Right cardiac atrium (tissue), 5 donors: ENCODE measurements around the gene WRNIP1. TPM values are rescaled to one million over a fixed set of nuclear protein-coding genes. Genes with fewer than 3 reads are reported as not detected.
"Not testable (repeated sequence)": the region's sequence is repeated elsewhere in the genome, so short reads cannot be mapped to it uniquely, and the experiment has no call there.

Experiments used
- ATAC-seq, 2 donors: fragments of 200-7000 bp; cut with Tn5 transposase; one replicate each; pipeline versions ENCODE4 v1.8.0 to v1.9.1; 2020; ENCODE audit warnings: moderate library complexity in 2 of 2, mild to moderate bottlenecking in 1 of 2
- DNase-seq, 3 donors: peaks; one replicate each; pipeline ENCODE4 v3.0.0-alpha.2; 2020
- H3K27ac ChIP-seq: one replicate; pipeline ENCODE4 v1.5.1; 2013; ENCODE audit warnings: mild to moderate bottlenecking, low read length, control low read depth, moderate library complexity
- H3K27me3 ChIP-seq: one replicate; pipeline ENCODE4 v1.6.1; 2013; ENCODE audit not compliant: control insufficient read depth, insufficient read depth
- H3K4me1 ChIP-seq: one replicate; pipeline ENCODE4 v1.6.1; 2013; ENCODE audit warnings: low read length; ENCODE audit not compliant: control insufficient read depth, insufficient read depth
- H3K4me3 ChIP-seq: one replicate; pipeline ENCODE4 v1.5.1; 2013; ENCODE audit warnings: low read length, control low read depth
- H3K9me3 ChIP-seq: one replicate; pipeline ENCODE4 v1.6.1; 2013; ENCODE audit warnings: low read length; ENCODE audit not compliant: control insufficient read depth
- WGBS: extraction: QIAGEN DNeasy Blood & Tissue Kit; methylation state at CpG from one replicate; pipeline ENCODE4 v1.1.7; 2013; 5-methylcytosine and 5-hydroxymethylcytosine counted together
- intact Hi-C, 4 donors: fragments of 100-400 bp; cut with DNase I; formaldehyde crosslinking; loops; one replicate each; pipeline versions ENCODE4 v1.11.0 to v1.14.0; 2022 to 2023
- polyA plus RNA-seq: library from polyadenylated mRNA; stranded (reverse); fragments of 200-250 nt; gene quantifications from one replicate; pipeline ENCODE4 v1.2.3, GENCODE V29; 2013
- total RNA-seq, 4 donors: library from RNA; stranded (reverse); fragmentation: NEBNext Ultra II Directional; extraction: Animal tissue kit (Norgen Biotek cat#: 25700); gene quantifications; one replicate each; pipeline ENCODE4 v1.2.1, GENCODE V29; 2021
- donor health status: healthy with polysubstance abuse.
- donor health status: DM: no; HTN: yes; CAD: no.
- donor health status: DM: no; HTN: no; CAD: no.
- donor health status: DM: no; HTN: yes; CAD: no; lungs with severe emphysema.
- donor health status: DM: yes; HTN: yes; CAD: no.

WRNIP1 gene
- total and polyA plus RNA-seq, 5 donors, result 34.7 to 49.3 (median 44.1) TPM

- ATAC-seq (no peak), DNase-seq (no peak)
- Histone ChIP-seq H3K4me3 (no peak overlapping the region), H3K27ac (no peak overlapping the region), H3K9me3 (no peaks in the 10 kb centered on the region), H3K27me3 (no peaks in the 10 kb centered on the region), H3K4me1 (peaks cover 2% of the 10 kb centered on the region)
- WGBS, result 79% methylated on average over 11 of the region's 11 CpGs
- intact Hi-C loops, result loop anchor here in 2 of 4 donors (10.0 kb wide), 2 partner anchors 46 to 136 kb away; partner anchors contain the start of gene SERPINB1 (in 1 of the 2)
Observed at GRCh38 chr6:2798586-2799134, 33.5 kb downstream of the WRNIP1 start.

DNA sequence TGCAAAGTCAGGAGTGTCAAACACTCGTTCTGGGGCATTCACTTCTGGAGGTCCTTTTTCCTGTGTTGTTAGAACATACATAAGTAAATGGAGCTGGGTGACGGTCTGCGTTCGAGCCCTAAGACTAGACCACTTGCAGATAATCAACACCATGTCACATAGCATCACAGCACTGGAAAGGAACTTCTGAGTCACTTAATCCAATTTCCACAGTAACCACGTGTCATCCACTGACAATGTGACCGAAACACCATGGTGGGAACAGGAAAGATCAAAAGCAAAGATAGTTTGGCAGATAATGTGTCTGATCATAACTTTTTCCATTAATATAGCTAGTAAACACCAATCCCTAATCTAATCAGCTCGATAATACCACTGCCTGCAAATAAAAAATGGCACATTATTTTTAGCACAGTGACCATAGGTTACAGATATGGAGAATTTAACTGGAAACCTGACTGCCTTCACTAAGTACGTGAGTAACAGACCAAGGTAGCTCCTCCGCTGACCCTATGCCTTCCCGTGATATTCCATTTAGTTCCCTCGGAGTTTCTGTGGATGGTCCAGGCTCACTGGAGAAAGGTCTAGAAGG is 34.8 kb downstream of the WRNIP1 start:
- ATAC-seq (peak; percentile 21 to 76), DNase-seq (no peak)
- Histone ChIP-seq H3K4me3 (no peak overlapping the region), H3K9me3 (no peaks in the 10 kb centered on the region), H3K4me1 (no peaks in the 10 kb centered on the region), H3K27ac (peak overlapping the region; percentile 30), H3K27me3 (no peaks in the 10 kb centered on the region)
- intact Hi-C loops, result loop anchor here in 2 of 4 donors (10.0 kb wide), 2 partner anchors 45 to 135 kb away; partner anchors contain the start of gene SERPINB1 (in 1 of the 2)
- 47% methylated on average over 11 of the region's 11 CpGs for WGBS

- H3K27me3 ChIP-seq, result no peaks in the 10 kb centered on the region
- no peak for ATAC-seq
- no peak for DNase-seq
- H3K4me3 ChIP-seq, result no peak overlapping the region
- intact Hi-C loops, result no loop called here
- H3K9me3 ChIP-seq, result no peaks in the 10 kb centered on the region
- 81% methylated on average over 14 of the region's 14 CpGs for WGBS
- no peaks in the 10 kb centered on the region for H3K4me1 ChIP-seq
- H3K27ac ChIP-seq, result peak overlapping the region; percentile 30
Observed at GRCh38 chr6:2800552-2801316, 35.5 kb downstream of the WRNIP1 start.

DNA sequence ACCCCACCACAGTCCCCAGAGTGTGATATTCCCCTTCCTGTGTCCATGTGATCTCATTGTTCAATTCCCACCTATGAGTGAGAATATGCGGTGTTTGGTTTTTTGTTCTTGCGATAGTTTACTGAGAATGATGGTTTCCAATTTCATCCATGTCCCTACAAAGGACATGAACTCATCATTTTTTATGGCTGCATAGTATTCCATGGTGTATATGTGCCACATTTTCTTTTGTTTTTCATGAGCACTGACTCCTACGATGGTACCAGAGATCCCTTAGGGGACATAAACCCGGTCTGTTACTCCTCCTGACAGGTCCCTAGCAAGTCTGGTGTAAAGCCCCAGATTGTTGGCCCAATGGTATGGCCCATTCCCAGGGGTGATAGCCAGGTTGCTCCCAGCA is 36.5 kb downstream of the WRNIP1 start:
- H3K4me3 ChIP-seq, H3K27ac ChIP-seq, ATAC-seq, H3K27me3 ChIP-seq, DNase-seq, H3K9me3 ChIP-seq, H3K4me1 ChIP-seq, intact Hi-C loops: not testable (repeated sequence)
- WGBS, result 95% methylated on average over 2 of the region's 4 CpGs

GRCh38 chr6:2802521-2803060 is 37.4 kb downstream of the WRNIP1 start:
- WGBS, result 93% methylated on average over 8 of the region's 8 CpGs
- intact Hi-C loops, result no loop called here
- ATAC-seq, result no peak
- no peaks in the 10 kb centered on the region for H3K9me3 ChIP-seq
- H3K4me1 ChIP-seq, result peaks cover under 1% of the 10 kb centered on the region
- H3K27ac ChIP-seq, result no peak overlapping the region
- DNase-seq, result peak in 1 of 3 donors; percentile 32
- no peaks in the 10 kb centered on the region for H3K27me3 ChIP-seq
- H3K4me3 ChIP-seq, result no peak overlapping the region

GRCh38 chr6:2803731-2804429 is 38.7 kb downstream of the WRNIP1 start:
- H3K4me1 ChIP-seq, result peaks cover 2% of the 10 kb centered on the region
- no peak overlapping the region for H3K4me3 ChIP-seq
- ATAC-seq (no peak), DNase-seq (no peak)
- 81% methylated on average over 7 of the region's 7 CpGs for WGBS
- no peaks in the 10 kb centered on the region for H3K9me3 ChIP-seq
- intact Hi-C loops, result no loop called here
- no peaks in the 10 kb centered on the region for H3K27me3 ChIP-seq
- H3K27ac ChIP-seq, result no peak overlapping the region

GRCh38 chr6:2804516-2804915 is 39.3 kb downstream of the WRNIP1 start:
- ATAC-seq (no peak), DNase-seq (peak in 1 of 3 donors; percentile 41)
- WGBS, result 60% methylated on average over 6 of the region's 6 CpGs
- intact Hi-C loops, result no loop called here
- no peaks in the 10 kb centered on the region for H3K27me3 ChIP-seq
- H3K27ac ChIP-seq, result no peak overlapping the region
- no peaks in the 10 kb centered on the region for H3K9me3 ChIP-seq
- peaks cover 4% of the 10 kb centered on the region for H3K4me1 ChIP-seq
- no peak overlapping the region for H3K4me3 ChIP-seq

- H3K4me3 ChIP-seq, result no peak overlapping the region
- no peaks in the 10 kb centered on the region for H3K27me3 ChIP-seq
- DNase-seq, result peak in 1 of 3 donors; percentile 27
- intact Hi-C loops, result no loop called here
- WGBS, result 97% methylated on average over 14 of the region's 14 CpGs
- peaks cover 5% of the 10 kb centered on the region for H3K4me1 ChIP-seq
- no peaks in the 10 kb centered on the region for H3K9me3 ChIP-seq
- H3K27ac ChIP-seq, result no peak overlapping the region
- ATAC-seq, result no peak
Observed at GRCh38 chr6:2805031-2805430, 39.8 kb downstream of the WRNIP1 start.

- H3K4me1 ChIP-seq, result peaks cover 5% of the 10 kb centered on the region
- intact Hi-C loops, result no loop called here
- no peak overlapping the region for H3K27ac ChIP-seq
- no peaks in the 10 kb centered on the region for H3K9me3 ChIP-seq
- DNase-seq (no peak), ATAC-seq (no peak)
- H3K27me3 ChIP-seq, result no peaks in the 10 kb centered on the region
- H3K4me3 ChIP-seq, result no peak overlapping the region
- 75% methylated on average over 3 of the region's 3 CpGs for WGBS
Observed at GRCh38 chr6:2806644-2807043, 41.5 kb downstream of the WRNIP1 start.

DNA sequence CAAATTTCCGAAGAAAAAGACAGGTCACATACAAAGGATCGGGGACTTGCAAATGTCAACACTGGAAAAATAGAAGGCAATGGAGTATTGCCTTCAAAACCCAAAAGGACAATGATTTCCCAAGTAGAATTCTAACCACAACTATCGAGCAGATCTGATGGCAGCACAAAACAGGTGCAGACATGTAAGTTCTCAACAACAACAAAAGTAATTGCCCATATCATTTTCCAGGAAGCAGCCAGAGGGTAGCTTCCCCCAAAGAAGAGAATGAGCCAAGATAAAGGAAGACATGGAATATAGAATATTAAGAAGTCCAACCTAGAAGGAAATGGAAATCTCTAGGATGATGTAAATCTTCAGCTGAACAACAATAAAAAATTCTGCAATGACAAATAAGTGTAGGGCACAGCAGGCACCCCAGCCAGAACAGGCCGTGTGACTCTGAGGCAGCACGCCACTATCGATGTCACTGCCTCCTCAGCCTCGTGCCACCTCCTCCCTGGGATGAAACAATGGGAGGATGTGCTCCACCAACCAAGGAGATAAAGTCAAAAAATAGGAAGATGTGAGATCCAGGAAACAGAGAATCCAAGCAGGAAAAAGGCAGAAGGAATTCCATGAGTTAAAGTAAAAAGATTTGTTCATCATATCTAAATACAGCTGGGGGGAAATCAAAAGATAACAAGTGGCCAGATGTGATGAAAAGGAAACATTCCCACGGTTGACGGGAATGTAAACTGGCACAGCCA is 42.3 kb downstream of the WRNIP1 start:
- WGBS, result 39% methylated on average over 9 of the region's 9 CpGs
- intact Hi-C loops, result no loop called here
- no peaks in the 10 kb centered on the region for H3K27me3 ChIP-seq
- no peak overlapping the region for H3K4me3 ChIP-seq
- ATAC-seq (peak; percentile 70 to 90), DNase-seq (peak in 2 of 3 donors; percentile 59 to 72)
- H3K9me3 ChIP-seq, result no peaks in the 10 kb centered on the region
- peaks cover 5% of the 10 kb centered on the region for H3K4me1 ChIP-seq
- peak overlapping the region; percentile 49 for H3K27ac ChIP-seq
